OCI-M2 (cell line): Measurements from ENCODE around the gene TFCP2L1.
"Not testable (repeated sequence)": the region's sequence is repeated elsewhere in the genome, so short reads cannot be mapped to it uniquely, and the experiment has no call there.

Experiments used
- DNase-seq: peaks from one replicate; lab custom pipeline; 2025; ENCODE audit not compliant: unreplicated experiment; lab: John Stamatoyannopoulos, UW

Gene TFCP2L1

GRCh38 chr2:121227381-121228144 is 57.4 kb downstream of the TFCP2L1 start:
- DNase-seq = not testable (repeated sequence)

GRCh38 chr2:121225681-121226080 is 59.3 kb downstream of the TFCP2L1 start:
- DNase-seq = not testable (repeated sequence)

DNA sequence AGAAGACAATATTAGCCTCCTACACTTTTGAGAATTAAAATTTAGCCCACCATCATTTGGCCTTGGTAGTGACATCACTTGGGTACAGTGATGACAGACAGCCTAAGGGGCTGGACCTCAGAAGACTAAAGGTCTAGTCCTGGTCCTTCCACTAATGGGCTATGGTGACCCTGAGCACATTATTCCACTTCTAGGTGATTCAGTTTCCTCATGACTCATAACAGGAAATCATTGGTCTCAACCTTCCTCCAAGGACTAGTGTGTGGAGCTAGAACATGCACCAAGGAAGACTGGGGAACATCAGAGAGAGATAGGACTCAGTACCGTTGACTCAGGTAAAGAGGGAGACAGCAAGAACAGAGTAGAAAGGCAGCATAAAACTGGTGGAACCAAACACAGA is 64.0 kb downstream of the TFCP2L1 start:
- DNase-seq = no peak

- DNase-seq = no peak
Measured at GRCh38 chr2:121219866-121220265, 65.1 kb downstream of the TFCP2L1 start.

DNA sequence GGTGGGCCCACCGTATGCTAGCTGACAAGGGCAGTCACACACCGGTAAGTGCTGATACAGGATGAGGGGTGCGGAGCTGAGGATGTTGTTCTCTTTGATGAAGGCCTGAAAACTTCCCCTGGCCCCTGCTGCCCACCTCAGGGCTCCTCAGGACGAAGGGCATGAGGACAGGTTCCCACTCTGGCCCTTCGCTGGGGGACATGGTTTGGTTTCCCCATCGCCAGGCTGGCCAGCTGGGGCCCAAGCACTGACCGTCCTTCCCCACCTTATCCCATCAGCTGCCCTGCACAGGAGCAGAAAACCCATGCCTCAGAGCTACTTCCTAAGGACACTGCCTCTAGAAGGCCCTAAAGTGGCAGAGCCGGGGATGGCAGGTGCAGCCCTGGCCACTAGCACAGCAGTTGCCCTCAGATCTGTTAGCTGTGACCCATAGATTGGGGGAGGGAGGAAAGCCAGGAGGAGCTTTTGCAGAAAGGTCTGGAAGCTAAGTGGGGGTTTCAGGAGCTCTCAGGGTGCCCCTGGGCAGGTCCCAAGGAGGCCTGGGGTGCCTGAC is 66.5 kb downstream of the TFCP2L1 start:
- no peak for DNase-seq

GRCh38 chr2:121217627-121218026 is 67.4 kb downstream of the TFCP2L1 start:
- no peak for DNase-seq

GRCh38 chr2:121214296-121214695 is 70.7 kb downstream of the TFCP2L1 start:
- no peak for DNase-seq

- no peak for DNase-seq
Measured at GRCh38 chr2:121213386-121213785, 71.6 kb downstream of the TFCP2L1 start.

DNA sequence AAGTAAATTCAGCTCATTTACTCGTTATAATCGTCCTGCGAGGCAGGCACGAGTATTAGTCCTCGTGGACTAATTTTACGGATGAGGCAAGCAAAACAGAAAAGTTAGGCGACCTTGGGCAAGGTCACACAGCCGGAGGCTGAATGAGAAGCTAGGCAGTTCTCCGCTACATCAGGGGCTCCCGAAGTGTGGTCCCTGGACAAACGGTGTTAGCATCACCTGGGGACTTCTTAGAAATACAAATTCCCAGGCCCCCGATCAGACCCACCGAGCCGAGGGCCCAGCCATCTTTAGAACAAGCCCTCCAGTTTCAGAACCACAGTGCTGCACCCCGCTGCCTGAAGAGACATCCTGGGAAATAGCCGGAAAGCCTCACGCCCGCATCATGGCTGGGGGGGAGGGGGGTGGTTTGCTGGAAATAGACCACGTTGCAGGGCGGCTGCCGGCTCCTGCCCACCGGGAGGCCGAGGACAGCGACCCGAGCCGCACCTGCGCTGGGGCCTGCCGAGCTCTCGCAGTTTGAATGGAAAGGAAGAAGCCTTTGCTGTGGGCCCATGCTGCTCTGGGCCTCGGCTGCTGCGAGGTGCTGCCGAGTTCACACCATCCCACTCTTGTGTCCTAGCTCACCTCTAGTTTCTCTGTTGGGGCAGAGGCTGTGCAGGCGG is 72.2 kb downstream of the TFCP2L1 start:
- DNase-seq = no peak

- DNase-seq = no peak
Measured at GRCh38 chr2:121211689-121212151, 73.3 kb downstream of the TFCP2L1 start.

DNA sequence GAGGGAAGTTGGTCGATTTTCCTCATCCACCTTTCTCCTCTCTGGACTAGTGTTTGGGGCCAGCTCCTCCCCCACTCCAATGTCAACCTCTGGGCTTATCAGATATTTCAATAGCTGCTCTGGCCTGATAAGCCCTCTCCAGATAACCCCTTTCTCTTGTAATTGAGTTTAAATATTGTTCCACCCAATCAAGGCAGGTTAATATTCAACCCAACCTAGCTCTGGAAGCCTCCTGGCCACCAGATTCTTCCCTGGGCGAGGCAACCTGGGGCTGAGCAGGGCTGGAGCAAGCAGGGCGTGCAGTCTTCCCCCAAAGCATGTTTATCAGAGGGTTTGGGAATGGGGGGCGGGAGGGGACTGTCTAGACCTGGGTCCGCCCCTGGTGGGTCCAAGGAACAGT is 73.8 kb downstream of the TFCP2L1 start:
- DNase-seq = no peak

DNA sequence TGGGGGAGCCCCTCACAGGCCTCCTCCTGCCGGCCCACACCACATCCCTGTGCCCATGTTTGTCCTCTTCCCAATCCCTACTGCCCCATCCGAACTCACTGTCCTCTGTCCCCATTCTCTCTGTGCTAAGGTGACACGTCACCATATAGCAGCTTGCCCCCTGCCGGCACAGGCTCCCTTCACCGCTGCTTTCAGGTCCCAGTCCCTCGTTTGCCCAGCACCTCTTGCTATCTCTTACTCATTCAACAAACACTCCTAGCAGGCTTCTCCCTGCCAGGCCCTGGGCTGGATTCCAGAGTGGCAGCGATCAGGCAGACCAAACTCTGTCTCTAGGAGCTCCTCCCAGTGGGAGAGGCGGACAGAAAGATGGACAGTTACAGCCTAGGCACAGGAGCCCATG is 74.3 kb downstream of the TFCP2L1 start:
- DNase-seq = no peak

DNA sequence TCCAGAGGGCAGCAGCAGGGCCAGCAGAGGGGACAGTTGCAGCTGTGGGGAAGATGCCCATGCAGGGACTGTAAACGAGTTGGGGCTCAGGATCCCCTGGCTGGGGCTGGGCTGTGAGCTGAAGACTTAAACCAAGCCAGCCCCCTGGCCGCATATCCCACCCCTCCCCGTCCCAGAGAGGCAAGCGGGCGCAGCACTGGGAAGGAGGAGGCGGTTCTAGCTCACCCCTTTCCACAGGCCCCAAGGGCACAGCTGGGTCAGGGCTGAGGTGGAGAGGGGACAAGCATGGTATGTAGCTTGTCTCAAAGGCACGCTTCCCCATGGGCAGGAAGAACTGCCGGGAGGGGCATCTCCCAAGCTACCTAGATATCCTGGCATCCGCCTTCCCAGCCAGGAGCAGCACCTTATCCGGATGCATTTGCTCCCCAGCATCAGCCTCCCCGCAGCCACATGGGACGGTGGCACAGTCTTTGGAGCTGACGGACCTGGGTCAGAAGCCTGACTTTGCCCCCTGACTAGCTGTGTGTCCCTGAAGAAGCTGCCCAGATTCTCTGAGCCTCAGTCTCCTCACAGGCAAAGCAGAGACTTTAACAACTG is 75.9 kb downstream of the TFCP2L1 start:
- DNase-seq = no peak

DNA sequence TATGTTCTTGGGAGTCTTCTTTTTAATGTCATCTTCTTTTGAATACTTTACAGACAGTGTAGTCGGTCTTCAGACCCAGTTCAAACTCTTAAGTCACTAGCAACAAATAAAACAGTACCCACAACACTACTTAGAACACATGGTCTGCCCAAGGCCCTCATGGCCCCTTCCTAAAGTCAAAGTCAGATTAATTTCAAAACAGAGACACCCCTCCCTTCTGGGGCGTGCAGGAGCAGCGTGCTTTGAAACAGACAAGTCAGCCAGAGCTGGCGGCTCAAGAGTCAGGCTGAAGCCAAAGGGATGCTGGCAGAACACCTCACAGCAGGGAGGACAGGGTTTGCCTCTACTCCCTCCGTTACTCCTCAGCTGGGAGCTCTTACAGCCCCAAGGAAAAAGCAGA is 77.5 kb downstream of the TFCP2L1 start:
- DNase-seq = no peak

GRCh38 chr2:121205321-121205942 is 79.6 kb downstream of the TFCP2L1 start:
- DNase-seq = no peak

- DNase-seq = no peak
Measured at GRCh38 chr2:121203591-121204249, 81.3 kb downstream of the TFCP2L1 start.

DNA sequence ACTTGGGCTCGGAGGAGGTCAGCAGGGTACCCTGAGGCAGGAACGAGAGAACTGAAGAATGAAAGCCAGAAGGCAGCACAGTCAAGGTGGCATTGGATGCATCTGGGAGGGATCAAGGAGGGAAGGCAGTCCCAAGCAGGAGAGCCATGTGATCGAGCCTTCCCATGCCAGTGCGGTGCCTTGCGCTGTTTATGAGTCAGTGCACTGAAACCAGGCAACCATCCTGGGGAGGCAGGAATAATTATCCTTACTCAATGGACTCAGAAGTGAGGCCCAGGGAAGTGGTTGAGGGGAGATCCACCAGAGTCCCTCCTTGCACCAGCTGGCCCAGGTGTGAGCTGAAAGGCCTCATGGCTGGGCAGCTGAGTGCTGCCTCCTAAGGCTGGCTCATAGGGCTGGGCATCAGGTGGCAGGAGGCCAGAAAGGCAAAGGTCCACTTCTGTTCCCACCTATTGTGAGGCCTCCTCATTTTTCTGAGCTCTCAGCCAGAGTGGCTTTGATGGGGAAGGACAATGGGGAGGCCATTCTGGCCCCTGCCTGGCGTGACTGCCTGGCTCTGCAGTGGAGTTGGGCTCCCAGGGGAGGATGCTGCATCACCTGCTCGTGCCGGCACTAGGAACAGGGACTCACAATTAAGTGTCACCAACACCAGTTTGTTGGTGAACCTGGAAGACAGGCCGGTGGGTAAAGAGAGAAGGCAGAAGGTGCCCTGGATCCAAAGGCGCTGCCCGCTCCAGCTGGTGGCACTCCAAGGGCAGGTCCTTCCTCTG is 82.3 kb downstream of the TFCP2L1 start:
- DNase-seq = no peak

- no peak for DNase-seq
Measured at GRCh38 chr2:121201796-121202195, 83.2 kb downstream of the TFCP2L1 start.

GRCh38 chr2:121200419-121201315 is 84.3 kb downstream of the TFCP2L1 start:
- no peak for DNase-seq
